ENCODE data around the gene FEN1.

FEN1 gene

GRCh38 chr11:61815790-61816735 lies 23.4 kb downstream of the FEN1 start:
- DNase-seq: peak in 48 of 56 donors; percentile 24 to 82 (median 68)

- peak in 55 of 56 donors; percentile 55 to 97 (median 89) for DNase-seq
These were observed 24.2 kb downstream of the FEN1 start, which contains the start of gene FADS1 for GRCh38 chr11:61816736-61817455. Gene FADS1, minus strand, starts transcription at chr11:61817003. Its CDS starts 74 bp downstream, at chr11:61816929.

- no peak for DNase-seq
These were observed 24.9 kb downstream of the FEN1 start for GRCh38 chr11:61817471-61818202.

GRCh38 chr11:61820174-61820573 lies 27.5 kb downstream of the FEN1 start:
- no peak for DNase-seq

- peak in 8 of 56 donors; percentile 32 to 72 (median 54) for DNase-seq
These were observed 34.3 kb downstream of the FEN1 start for GRCh38 chr11:61826930-61827570.

- peak; percentile 68 to 97 (median 89) for DNase-seq
These were observed 35.1 kb downstream of the FEN1 start, which contains the start of gene FADS2 for GRCh38 chr11:61827571-61828378. Gene FADS2, plus strand, starts transcription at chr11:61828300. Its CDS starts 91 bp downstream, at chr11:61828391.

- no peak for DNase-seq
These were observed 35.6 kb downstream of the FEN1 start for GRCh38 chr11:61828379-61828628.

GRCh38 chr11:61828629-61829407 lies 36.1 kb downstream of the FEN1 start:
- peak in 36 of 56 donors; percentile 10 to 60 (median 35) for DNase-seq

- no peak for DNase-seq
These were observed 37.1 kb downstream of the FEN1 start for GRCh38 chr11:61829806-61830205.

GRCh38 chr11:61830237-61831105 lies 37.8 kb downstream of the FEN1 start:
- DNase-seq: no peak

- DNase-seq: no peak
These were observed 39.5 kb downstream of the FEN1 start for GRCh38 chr11:61832207-61832606.

- no peak for DNase-seq
These were observed 40.0 kb downstream of the FEN1 start for GRCh38 chr11:61832754-61833153.

GRCh38 chr11:61833471-61833870 lies 40.8 kb downstream of the FEN1 start:
- peak in 1 of 56 donors; percentile 11 for DNase-seq

GRCh38 chr11:61833926-61834277 lies 41.2 kb downstream of the FEN1 start:
- no peak for DNase-seq

GRCh38 chr11:61834278-61835048 lies 41.8 kb downstream of the FEN1 start:
- DNase-seq: peak in 19 of 56 donors; percentile 5 to 58 (median 31)

GRCh38 chr11:61836193-61836592 lies 43.5 kb downstream of the FEN1 start:
- DNase-seq: no peak

- DNase-seq: no peak
These were observed 44.8 kb downstream of the FEN1 start for GRCh38 chr11:61837411-61838005.
